Gastroesophageal sphincter (tissue), 3 donors: ENCODE data around the gene COX10.

Experiments used
- EP300 ChIP-seq: sonication (generic); formaldehyde crosslinking; IDR thresholded peaks from one replicate; pipeline ENCODE4 v1.6.1; 2017; ENCODE audit warnings: antibody characterized with exemption, mild to moderate bottlenecking
- POLR2AphosphoS5 ChIP-seq: sonication (generic); formaldehyde crosslinking; IDR thresholded peaks from one replicate; pipeline ENCODE4 v1.6.1; 2017; ENCODE audit warnings: antibody characterized with exemption
- TF ChIP-seq, protein P1 (sequence below), 4 experiments: fragments of 200-600 bp in 2 of 4; fragments of 450-650 bp in 2 of 4; sonication (generic) in 1 of 4; IDR thresholded peaks; one replicate each; pipeline ENCODE4 v1.5.1; 2017 to 2019; ENCODE audit warnings: antibody characterized with exemption in 4 of 4, mild to moderate bottlenecking in 2 of 4, moderate library complexity in 2 of 4

DNA sequence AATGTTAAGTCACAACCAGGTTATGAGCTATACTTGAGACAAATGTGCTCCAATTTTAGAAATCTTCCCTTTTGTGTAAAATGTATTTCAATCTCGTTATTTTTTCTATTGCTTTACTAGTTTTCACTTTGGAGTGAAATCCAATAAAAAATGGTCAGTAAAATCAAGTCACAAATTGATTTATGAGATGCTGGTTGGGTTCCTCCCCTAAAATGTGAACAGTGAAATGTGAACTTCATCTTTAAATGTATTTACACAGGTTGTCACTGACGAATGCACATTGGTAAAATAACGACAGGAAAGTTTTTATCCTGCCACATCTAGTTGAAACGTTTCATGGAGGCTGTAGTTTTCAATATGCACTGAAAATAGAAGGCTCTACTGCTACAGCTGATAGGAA, 55.5 kb downstream of the COX10 start:
- TF ChIP-seq, protein P1, sequence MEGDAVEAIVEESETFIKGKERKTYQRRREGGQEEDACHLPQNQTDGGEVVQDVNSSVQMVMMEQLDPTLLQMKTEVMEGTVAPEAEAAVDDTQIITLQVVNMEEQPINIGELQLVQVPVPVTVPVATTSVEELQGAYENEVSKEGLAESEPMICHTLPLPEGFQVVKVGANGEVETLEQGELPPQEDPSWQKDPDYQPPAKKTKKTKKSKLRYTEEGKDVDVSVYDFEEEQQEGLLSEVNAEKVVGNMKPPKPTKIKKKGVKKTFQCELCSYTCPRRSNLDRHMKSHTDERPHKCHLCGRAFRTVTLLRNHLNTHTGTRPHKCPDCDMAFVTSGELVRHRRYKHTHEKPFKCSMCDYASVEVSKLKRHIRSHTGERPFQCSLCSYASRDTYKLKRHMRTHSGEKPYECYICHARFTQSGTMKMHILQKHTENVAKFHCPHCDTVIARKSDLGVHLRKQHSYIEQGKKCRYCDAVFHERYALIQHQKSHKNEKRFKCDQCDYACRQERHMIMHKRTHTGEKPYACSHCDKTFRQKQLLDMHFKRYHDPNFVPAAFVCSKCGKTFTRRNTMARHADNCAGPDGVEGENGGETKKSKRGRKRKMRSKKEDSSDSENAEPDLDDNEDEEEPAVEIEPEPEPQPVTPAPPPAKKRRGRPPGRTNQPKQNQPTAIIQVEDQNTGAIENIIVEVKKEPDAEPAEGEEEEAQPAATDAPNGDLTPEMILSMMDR (IDR thresholded peaks at IDR 0.05) = no peak
- TF ChIP-seq POLR2AphosphoS5 (no peak), EP300 (no peak)
